ENCODE results near the gene LARGE1.

Gene LARGE1

GRCh38 chr22:33771136-33771535 lies 149.1 kb downstream of the LARGE1 start:
- no peak for DNase-seq

- DNase-seq: no peak
These were observed 149.6 kb downstream of the LARGE1 start for GRCh38 chr22:33770723-33771122.

GRCh38 chr22:33766091-33766490 lies 154.2 kb downstream of the LARGE1 start:
- DNase-seq: peak in 1 of 14 donors; percentile 52

GRCh38 chr22:33758961-33759360 lies 161.3 kb downstream of the LARGE1 start:
- DNase-seq: no peak

GRCh38 chr22:33757802-33758483 lies 162.3 kb downstream of the LARGE1 start:
- no peak for DNase-seq

- DNase-seq: no peak
These were observed 163.1 kb downstream of the LARGE1 start for GRCh38 chr22:33757041-33757801.

GRCh38 chr22:33756508-33756949 lies 163.7 kb downstream of the LARGE1 start:
- DNase-seq: no peak

- DNase-seq: no peak
These were observed 171.6 kb downstream of the LARGE1 start for GRCh38 chr22:33748714-33749113.

GRCh38 chr22:33747576-33748180 lies 172.6 kb downstream of the LARGE1 start:
- no peak for DNase-seq

GRCh38 chr22:33747029-33747428 lies 173.2 kb downstream of the LARGE1 start:
- DNase-seq: no peak

GRCh38 chr22:33746501-33746928 lies 173.8 kb downstream of the LARGE1 start:
- DNase-seq: no peak

GRCh38 chr22:33745501-33745900 lies 174.8 kb downstream of the LARGE1 start:
- no peak for DNase-seq

GRCh38 chr22:33743756-33744155 lies 176.5 kb downstream of the LARGE1 start:
- no peak for DNase-seq

GRCh38 chr22:33741025-33741424 lies 179.3 kb downstream of the LARGE1 start:
- no peak for DNase-seq

GRCh38 chr22:33739516-33739915 lies 180.8 kb downstream of the LARGE1 start:
- DNase-seq: no peak

- no peak for DNase-seq
These were observed 182.6 kb downstream of the LARGE1 start for GRCh38 chr22:33737662-33738061.

- no peak for DNase-seq
These were observed 184.3 kb downstream of the LARGE1 start for GRCh38 chr22:33735978-33736377.

- DNase-seq: no peak
These were observed 191.4 kb downstream of the LARGE1 start for GRCh38 chr22:33728847-33729246.

- no peak for DNase-seq
These were observed 194.0 kb downstream of the LARGE1 start for GRCh38 chr22:33726294-33726734.

GRCh38 chr22:33723915-33724314 lies 196.4 kb downstream of the LARGE1 start:
- DNase-seq: peak in 2 of 14 donors; percentile 0

GRCh38 chr22:33722816-33723215 lies 197.5 kb downstream of the LARGE1 start:
- DNase-seq: no peak

- no peak for DNase-seq
These were observed 200.0 kb downstream of the LARGE1 start for GRCh38 chr22:33720166-33720878.

Measured in C1 segment of cervical spinal cord (tissue), 14 donors.